GM19395 (cell line): ENCODE results near the gene NAA40.

Experiments used
- ATAC-seq: cut with Tn5 transposase; IDR thresholded peaks from one replicate; pipeline ENCODE4 v1.9.1; 2021; ENCODE audit warnings: mild to moderate bottlenecking, moderate library complexity; ENCODE audit not compliant: unreplicated experiment

Gene NAA40

DNA sequence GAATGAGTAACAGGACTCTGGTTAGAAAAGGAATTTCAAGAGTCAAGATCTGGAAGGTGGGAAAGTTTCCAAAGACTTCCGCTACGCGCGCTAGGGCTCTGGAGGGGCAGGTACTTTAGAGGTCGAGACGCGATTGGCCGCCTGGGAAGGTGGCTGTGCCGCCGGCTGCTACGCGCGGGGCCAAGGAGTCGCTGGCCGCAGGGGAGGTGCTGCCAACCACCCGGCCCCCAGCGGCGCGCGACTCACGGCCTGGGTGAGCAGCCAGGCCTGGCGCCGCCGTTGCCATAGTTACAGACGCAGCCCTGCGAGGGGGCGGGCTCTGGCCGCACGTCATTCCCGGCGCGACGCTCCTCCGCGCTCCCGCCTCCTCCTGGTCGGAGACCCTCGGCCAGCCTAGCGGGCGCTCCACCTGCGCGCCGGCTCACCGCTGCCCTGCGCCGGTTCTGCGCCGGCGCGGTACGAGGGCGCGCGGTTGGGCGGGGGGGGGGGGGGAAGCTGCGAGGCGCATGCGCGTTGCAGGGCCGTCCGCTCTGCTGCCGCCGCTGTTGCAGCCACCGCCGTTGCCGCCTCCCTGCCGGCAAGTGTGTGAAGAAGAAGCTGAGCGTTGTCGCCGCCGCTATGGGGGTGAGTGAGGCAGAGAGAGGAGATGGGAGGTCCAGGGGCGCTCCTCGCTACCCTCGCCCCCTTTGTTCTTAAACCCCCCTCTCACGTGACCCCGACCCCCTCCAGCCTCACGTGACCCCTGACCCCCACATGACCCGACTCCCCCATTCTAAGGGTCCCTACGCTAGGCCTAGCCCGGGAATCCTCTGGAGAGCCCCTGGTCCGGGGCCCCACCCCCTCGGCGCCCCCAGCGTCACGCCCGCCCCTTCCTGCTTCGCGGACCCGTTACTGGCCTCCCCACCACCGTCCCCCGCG lies at the start of gene NAA40:
TSS of gene NAA40 (plus strand) at position 524 of the 918 bp plus-strand sequence. CDS start at position 619, 95 bp downstream.
- peak; percentile 79 for ATAC-seq

DNA sequence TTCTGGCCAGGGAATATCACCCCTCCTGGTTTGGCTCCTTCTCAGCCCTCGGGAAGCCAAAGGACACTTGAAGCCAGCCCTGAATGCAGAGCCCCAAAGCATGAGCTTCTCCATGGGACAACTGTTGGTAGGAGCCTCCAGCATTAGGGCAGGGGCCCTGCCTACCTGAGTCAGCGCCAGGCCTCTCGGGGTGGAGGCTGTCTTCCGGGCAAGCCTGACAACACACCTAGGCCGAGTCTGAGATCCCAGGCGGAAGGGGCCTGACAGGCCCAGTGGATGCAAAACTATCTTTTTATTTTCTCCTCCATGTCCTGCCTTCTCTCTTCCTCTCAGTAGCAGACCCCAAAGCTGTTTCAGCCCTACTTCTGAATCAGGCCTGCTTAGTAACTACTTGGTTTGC lies 49.5 kb upstream of the NAA40 start:
- ATAC-seq: no peak

DNA sequence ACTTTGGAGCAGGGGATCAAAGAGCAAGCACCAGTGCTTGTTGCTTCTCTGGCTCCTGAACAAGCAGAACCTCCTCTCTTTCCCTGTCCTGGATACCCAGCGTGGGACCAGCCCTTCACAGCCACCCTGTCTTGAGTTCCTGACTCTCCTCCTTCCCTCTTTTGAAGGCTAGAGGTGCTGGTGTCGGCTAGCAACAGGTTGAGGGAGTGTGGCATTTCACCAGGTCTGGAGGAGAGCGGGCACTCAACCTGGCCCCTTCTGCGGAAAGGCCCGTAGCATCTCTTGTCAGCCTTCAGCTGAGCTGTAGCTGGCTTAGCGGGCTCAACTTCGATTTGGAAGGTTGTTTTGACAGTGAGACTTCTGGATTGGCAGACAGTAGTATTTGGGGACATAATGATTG lies 48.4 kb upstream of the NAA40 start:
- ATAC-seq: no peak

DNA sequence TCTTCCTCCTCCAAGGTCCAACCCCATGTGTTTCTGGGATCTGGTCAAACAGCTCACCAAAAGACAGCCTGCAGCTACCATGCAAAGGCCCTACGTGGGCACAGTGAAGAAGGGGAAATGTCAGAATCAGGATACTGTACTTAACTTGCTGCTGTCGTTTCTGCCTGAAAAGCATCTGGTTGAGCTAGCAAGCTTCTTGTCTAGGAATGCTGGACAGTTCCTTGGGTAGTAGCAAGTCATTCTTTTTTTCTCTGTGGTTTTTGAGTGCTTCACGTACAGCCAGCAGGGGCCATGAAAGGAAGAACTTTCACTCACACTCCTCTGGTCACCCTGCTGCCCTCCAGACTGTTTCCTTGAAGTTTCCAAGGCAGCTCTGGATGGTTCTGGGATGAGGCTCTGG lies 46.6 kb upstream of the NAA40 start:
- ATAC-seq: no peak

DNA sequence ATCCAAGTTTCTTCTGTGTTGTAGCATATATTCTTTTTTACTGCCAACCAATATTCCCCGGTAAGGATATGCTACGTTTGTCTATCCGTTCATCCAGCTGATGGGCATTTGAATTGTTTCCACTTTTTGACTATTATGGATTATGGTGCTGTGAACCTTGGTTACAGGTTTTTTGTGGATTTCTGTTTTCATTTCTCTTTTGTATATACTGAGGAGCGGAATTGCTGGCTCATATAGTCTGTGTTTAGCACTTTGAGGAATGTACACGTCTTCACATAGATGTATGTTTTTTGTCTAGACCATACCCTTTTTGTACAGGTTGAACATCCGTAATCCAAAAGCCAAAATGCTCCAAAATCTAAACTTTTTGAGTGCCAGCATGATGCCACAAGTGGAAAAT lies 45.4 kb upstream of the NAA40 start:
- ATAC-seq: no peak

DNA sequence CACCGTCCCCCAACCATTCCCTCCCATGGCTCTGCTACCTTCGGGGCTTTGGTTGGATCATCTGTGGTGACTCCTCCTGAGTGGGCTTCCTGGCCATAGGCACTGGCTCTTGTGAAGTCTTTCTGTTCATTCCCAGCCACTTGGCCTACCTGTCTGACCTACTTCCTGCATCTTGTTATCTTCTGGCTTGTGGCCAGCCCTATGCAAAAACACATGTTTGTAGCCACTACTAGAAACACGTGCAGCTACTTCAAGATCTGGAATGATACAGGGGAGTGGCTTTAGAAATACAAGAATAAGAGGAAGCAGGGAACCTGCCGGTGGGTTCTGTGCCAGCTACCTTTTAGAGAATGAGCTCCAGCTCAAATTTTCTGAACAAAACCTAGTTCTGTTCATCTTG lies 42.7 kb upstream of the NAA40 start:
- no peak for ATAC-seq

DNA sequence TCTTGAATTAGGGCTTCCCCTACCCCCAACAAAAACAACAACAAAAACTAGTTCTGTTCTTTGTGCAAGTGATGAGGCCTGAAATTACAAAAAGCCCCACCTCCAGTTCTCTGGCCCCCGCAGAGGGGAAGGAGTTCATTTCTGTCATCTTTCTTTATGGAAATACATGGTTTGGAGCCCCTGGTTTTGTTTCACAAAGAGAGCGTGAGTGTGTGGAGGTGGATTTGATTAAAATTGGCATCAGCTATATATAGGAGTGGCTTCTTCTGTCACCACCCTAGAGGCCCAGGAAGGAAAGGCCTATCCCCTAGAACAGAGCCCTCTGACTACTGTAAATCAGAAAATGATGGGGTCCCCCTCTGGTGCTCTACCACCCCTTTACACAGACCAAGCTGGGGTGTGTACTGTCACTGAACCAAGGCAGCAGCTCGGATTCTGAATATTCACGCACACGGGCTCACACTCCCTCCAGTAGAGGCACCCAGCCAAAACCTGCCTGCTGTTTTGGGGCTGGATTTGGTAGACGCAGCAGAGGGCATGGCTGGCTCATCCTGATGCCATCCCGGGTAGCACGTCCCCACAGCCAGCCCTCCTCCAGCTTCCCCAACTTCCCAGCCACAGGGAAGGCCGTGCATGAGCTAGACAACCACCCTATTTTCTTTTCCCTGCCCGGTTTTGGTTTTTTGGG lies 41.2 kb upstream of the NAA40 start:
- no peak for ATAC-seq

DNA sequence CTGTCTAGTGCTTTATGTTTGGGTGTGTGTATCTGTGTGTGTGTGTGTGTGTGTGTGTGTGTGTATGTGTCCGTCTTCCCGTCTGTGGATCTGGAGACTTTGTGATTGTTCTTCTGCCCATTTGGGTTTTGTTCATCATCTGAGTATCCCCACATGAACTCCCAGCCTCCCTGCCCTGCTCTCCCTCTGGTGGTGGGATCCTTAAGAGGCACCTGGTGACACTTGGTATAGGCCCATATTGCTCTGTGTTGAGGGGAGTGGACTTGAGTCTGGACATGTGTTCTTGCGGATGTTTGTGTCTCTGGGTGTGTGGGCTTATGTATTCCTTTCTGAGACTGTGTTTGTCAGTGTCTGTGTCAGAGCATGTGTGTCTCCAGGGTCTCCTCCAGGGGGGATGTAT lies 37.1 kb upstream of the NAA40 start:
- no peak for ATAC-seq

DNA sequence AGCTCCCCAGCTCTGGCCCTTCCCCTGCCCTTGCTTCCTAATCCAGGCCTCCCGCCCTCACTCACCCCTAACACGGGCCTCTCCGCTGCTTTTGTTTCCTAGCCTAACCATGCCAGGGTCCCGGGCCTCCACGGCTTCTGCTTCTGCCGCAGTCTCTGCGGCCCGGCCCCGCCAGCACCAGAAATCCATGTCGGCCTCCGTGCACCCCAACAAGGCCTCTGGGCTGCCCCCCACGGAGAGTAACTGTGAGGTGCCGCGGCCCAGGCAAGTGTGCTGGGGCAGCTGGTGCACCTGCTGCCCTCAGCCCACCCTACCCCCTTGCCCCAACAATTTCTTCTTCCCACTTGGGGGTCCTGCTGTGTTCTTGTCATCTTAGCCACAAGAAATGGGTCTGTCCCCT lies 34.9 kb upstream of the NAA40 start:
- no peak for ATAC-seq

DNA sequence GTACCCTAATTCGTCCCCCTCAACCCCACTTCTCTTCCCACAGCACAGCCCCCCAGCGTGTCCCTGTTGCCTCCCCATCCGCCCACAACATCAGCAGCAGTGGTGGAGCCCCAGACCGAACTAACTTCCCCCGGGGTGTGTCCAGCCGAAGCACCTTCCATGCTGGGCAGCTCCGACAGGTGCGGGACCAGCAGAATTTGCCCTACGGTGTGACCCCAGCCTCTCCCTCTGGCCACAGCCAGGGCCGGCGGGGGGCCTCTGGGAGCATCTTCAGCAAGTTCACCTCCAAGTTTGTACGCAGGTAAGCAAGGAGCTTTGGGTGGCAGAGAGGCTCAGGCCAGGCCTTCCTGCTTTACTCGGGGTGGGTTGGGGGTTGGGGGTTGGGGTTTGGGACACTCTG lies 34.1 kb upstream of the NAA40 start:
- no peak for ATAC-seq

DNA sequence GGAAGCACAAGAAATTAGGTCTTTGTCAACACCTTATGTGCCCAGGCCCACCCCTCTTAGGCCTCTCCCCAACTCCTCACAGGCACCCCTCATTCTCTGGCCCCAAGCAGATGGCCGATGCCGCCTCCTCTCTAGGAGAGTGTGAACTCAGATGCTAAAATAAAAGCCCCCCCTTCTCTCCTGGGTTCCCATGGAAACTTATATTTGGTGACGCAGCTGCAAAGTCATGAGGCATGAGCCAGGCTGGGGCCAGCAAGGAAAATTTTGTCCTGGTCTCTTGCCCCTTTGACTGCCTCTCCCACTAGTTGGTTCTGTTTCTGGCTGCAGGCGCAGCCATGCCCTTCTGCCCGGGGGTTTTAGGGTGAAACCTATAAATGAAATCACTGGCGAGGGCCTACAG lies 33.6 kb upstream of the NAA40 start:
- ATAC-seq: no peak

DNA sequence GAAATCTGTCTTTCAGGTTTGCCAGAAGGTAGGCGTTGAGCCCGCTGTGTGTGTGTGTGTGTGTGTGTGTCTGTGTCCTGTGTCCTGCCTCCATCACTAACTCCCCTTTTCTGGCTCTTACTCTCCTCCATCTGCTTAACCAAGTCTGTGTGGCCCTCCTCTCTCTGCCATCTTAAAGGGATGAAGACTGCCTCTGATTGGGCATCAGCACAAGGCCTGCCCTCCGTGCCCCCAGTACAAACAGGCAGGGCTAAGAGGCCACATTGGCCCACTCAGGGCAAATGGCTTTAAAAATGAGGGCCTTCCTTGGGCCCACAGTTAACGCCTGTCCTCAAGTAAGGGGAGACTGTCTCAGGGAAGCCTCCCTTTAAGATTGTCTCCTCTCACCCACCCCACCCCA lies 32.7 kb upstream of the NAA40 start:
- no peak for ATAC-seq

DNA sequence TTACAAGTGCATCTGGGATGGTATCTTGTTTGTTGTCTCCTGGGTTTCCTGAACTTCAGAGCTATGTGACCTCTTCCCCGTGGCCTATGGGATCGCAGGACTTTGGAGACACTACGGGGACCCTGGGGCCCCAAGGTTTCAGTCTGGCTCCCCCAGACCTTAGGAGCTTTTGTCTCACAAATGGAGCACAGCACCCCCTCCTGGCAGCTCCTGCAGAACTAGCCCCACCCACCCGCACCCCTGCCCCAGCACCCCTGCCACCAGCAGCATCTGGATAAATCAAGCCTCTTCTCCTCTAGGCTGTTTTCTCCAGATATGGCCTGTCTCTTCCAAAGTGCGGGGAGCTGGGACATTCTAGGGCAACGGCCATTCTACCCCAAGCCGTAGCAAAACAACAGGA lies 32.2 kb upstream of the NAA40 start:
- no peak for ATAC-seq

DNA sequence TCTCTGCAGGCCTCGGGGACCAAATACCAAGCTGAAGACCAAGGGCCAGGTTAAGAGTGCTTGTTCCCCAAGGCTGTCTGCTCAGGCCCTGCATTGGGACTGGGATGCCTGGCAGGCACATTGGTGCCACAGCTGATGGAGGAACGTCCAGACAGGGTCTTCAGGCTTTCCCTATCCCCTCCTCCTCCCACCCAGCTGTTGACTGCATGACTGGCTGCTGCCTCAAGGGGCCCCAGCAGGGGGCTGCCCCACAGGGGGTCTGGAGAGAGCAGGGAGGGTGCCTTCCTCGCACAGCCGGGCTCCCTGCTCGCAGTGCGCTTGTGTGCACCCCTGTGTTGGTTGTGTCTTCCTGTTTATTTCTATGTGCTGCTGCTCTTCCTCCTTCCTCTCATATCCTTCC lies 31.7 kb upstream of the NAA40 start:
- ATAC-seq: no peak

DNA sequence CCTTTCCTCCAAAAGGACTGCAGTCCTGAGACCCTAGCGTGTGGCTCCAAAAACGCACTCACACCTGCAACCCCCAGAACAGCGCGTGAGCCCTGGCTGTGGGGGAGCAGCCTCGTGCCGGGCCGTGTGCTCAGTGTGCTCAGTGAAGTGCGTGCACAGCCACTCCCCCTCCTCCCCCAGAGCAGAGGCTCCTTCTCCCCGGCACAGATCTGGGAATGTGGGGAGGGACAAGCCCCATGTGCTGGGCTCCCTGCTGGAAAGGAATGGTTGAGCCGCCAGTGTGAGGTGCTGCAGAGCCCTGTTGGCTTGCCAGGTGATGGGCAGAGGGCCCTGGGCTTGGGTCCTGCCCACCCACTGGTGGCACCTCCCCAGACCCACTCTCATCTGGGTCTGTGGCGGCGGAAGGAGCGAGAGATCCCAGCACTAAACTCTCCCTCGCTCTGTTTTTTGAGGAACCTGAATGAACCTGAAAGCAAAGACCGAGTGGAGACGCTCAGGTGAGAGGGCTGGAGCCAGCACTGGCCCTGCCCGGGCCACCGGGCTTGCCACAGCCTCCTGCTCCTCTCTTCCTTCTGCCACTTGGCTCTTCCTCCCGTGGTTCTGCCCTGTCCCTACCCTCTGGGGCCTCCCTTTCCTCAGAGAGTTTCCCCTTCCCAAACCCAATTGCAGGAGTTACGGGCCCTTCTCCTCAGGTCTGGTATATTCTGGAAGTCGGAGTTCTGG lies 30.8 kb upstream of the NAA40 start:
- ATAC-seq: no peak

DNA sequence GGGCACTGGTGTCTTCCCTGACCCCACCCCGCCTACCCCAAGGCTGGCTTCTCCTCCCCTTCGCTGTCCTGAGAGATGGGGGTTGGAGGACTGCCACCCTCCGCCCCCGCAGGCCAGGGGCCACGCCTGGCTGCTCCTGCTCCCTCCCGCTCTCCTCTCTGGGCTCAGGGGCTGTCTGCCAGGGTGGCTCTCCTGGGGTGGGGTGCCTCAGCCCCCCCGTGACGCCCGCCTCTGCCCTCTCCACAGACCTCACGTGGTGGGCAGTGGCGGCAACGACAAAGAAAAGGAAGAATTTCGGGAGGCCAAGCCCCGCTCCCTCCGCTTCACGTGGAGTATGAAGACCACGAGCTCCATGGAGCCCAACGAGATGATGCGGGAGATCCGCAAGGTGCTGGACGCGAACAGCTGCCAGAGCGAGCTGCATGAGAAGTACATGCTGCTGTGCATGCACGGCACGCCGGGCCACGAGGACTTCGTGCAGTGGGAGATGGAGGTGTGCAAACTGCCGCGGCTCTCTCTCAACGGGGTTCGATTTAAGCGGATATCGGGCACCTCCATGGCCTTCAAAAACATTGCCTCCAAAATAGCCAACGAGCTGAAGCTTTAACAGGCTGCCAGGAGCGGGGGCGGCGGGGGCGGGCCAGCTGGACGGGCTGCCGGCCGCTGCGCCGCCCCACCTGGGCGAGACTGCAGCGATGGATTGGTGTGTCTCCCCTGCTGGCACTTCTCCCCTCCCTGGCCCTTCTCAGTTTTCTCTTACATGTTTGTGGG lies 30.0 kb upstream of the NAA40 start:
- no peak for ATAC-seq

DNA sequence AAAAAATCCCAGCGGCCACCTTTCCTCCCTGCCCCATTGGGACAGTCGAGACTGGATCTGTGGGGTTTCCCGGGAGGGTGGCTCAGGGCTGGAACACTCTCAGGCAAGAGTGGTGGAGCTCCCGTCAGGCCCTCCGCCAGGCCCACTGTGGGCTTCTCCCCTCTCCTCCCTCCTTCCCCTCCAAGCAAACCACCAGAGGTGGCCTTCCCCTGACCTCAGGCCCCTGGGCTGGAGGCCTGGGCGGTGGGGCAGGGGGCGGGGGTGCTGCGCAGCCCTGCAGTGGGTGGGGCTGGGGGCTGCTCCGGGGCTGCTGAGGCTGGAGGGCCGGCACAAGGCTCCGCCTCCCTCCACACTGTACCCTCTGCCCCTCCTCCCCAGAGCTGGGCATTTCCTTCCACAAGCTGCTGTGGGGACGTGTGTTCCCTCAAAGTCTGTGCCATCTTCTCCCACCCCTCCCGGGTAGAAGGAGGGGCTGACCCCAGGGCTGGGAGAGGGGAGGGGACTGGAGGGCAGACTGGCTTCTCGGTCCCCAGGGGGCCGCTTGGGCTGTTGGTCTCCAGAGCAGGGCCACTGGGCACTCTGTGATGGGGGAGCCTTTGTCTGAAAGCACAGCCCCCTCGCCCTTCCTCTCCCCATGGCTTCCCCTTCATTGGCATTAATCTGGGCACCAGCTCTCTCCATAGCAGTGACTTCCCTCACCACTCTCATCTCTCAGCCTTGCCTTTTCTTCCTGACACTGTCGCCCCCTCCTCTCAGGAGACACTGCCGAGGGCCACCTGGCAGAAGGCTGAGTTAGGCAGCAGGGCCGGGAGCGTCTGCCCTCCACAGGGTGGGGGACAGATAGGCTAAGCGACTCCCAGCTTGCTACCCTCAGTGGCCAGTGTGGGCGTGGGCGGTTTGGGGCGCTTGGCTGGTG lies 29.0 kb upstream of the NAA40 start:
- no peak for ATAC-seq

DNA sequence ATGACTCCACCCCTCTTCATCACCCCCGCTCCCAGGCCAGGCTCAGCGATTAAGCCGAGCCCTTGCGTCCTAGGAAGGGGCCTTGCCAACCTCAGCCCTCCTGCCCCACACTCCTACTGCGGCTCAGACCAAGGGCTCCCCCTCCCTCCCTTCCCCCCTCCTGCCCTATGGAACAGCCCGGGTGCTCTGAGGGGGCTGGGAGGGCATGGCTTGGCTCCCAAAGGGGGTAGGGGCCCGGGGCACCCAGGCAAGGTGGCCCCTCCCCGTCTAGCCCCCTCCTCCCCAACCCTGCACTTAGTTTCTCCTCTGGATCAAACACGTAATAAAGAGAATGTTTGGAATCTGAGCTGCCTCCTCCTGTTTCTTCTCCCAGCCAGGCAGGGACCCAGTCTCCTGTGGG lies 28.1 kb upstream of the NAA40 start:
- no peak for ATAC-seq

DNA sequence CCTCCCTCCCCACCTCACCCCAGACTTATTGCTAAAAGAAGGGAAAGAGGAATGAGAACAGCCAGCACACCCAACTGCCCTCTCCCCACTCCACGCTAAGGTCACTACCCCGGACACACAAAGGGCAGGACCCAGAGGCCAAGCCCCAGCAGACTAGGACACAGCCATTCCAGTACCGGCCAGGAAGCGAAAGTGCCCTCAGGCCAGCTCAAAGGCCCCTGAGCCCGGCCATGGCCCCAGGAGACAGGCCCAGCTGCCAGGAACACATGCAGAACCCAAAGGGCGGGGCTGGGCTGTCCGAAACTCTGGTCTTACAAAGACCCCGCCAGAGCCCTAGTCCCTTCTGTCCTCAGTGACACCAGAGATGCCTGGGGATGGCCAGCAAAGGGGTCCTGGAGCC lies 27.4 kb upstream of the NAA40 start:
- ATAC-seq: no peak

DNA sequence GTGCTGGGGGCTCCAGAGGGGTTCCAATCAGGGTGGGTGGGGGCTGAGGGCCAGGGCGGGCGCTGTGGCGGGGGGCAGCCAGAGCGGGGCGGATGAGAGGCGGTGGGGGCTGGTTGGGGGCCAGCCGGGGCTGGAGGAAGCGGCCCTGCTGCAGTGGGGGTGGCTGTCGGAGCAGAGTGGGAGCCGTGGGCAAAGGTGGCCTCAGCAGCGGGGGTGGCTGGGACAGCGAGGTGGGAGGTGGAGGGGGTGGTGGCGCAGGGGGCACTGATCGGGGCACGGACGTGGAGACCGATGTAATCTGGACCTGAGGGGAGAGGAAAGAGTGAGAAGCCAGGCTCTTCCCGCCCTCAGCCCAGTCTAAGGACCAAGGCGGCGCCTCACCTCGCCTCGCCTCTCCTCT lies 26.9 kb upstream of the NAA40 start:
- ATAC-seq: no peak
